Body of pancreas (tissue), 4 donors: ENCODE results near the gene ITGB6. TPM values are rescaled to one million over a fixed set of nuclear protein-coding genes. Genes with fewer than 3 reads are reported as not detected.

Experiments
- ATAC-seq: fragments of 150-250 bp; one replicate; pipeline ENCODE4 v1.9.1; 2016
- DNase-seq, 4 donors: peaks; one replicate each; pipeline ENCODE4 v3.0.0-alpha.2; 2019
- H3K27ac ChIP-seq, 4 donors: fragments of 200-600 bp; sonication (generic); 1 replicate in 3 of 4; 2 replicates in 1 of 4; pipeline versions ENCODE4 v1.5.1 to v1.6.1; 2016 to 2019; ENCODE audit warnings: mild to moderate bottlenecking in 1 of 4, mixed read lengths in 1 of 4, moderate library complexity in 1 of 4
- H3K27me3 ChIP-seq, 2 donors: fragments of 200-600 bp; sonication (generic); one replicate each; pipeline ENCODE4 v1.6.0; 2016; ENCODE audit warnings: mild to moderate bottlenecking in 1 of 2
- H3K36me3 ChIP-seq, 2 donors: fragments of 200-600 bp; sonication (generic); replicated peaks in 1 of 2; 2 replicates each; pipeline ENCODE4 v1.5.1; 2016; ENCODE audit warnings: low read depth in 2 of 2; ENCODE audit not compliant: insufficient read depth in 1 of 2
- H3K4me1 ChIP-seq: fragments of 200-600 bp; sonication (generic); one replicate; pipeline ENCODE4 v1.6.0; 2016
- H3K4me3 ChIP-seq, 2 donors: fragments of 200-600 bp; sonication (generic); 1 replicate in 1 of 2; 2 replicates in 1 of 2; pipeline ENCODE4 v1.5.1; 2016 to 2019
- H3K9me3 ChIP-seq, 3 donors: fragments of 200-600 bp; sonication (generic); 1 replicate in 2 of 3; 2 replicates in 1 of 3; pipeline ENCODE4 v1.5.1; 2016
- CTCF ChIP-seq, 7 experiments: fragments of 450-650 bp in 4 of 7; fragments of 200-600 bp in 3 of 7; sonication (generic) in 3 of 7; IDR thresholded peaks; one replicate each; pipeline ENCODE4 v1.5.1; 2016 to 2019; ENCODE audit warnings: antibody characterized with exemption in 7 of 7
- POLR2A ChIP-seq, 3 donors: fragments of 450-650 bp; IDR thresholded peaks; one replicate each; pipeline ENCODE4 v1.6.1; 2016; ENCODE audit warnings: antibody characterized with exemption in 3 of 3, mild to moderate bottlenecking in 2 of 3
- WGBS, 2 donors: methylation state at CpG; one replicate each; pipeline ENCODE4 v1.1.5; 2017; 5-methylcytosine and 5-hydroxymethylcytosine counted together
- intact Hi-C: fragments of 100-400 bp; cut with DNase I; formaldehyde crosslinking; loops from one replicate; pipeline ENCODE4 v1.15.1; 2023
- total RNA-seq, 2 donors: library from RNA; depleted of rRNA; stranded (reverse); fragments of >200 nt; gene quantifications; one replicate each; pipeline ENCODE4 v1.1.0, GENCODE V29; 2016

ITGB6 gene
- total RNA-seq, 2 donors from 2014 or later, result 5.3 to 9.9 TPM

- Histone ChIP-seq H3K36me3 (no peaks in the 10 kb centered on the region), H3K4me1 (peaks cover 26% of the 10 kb centered on the region), H3K4me3 (no peak overlapping the region), H3K27me3 (no peaks in the 10 kb centered on the region), H3K27ac (peak overlapping the region in 3 of 4 donors; percentile 2 to 70 (median 57)), H3K9me3 (no peaks in the 10 kb centered on the region)
- peak; percentile 43 to 75 (median 69) for DNase-seq
- intact Hi-C loops, result no loop called here
- peak; percentile 51 for ATAC-seq
- 37 to 43% methylated on average over 12 of the region's 12 CpGs for WGBS, 2 donors
- peak in 2 of 3 donors; percentile 18 to 22 for TF ChIP-seq POLR2A (IDR thresholded peaks at IDR 0.05)
- TF ChIP-seq CTCF (IDR thresholded peaks at IDR 0.05), result no peak
Observed at GRCh38 chr2:160207804-160208654, 8.0 kb upstream of the ITGB6 start.

GRCh38 chr2:160207271-160207670 lies 7.2 kb upstream of the ITGB6 start:
- peak overlapping the region in 2 of 4 donors; percentile 57 to 70 for H3K27ac ChIP-seq
- WGBS, 2 donors, result 69 to 83% methylated on average over 4 of the region's 4 CpGs

GRCh38 chr2:160206436-160206835 lies 6.4 kb upstream of the ITGB6 start:
- H3K9me3 ChIP-seq, result no peaks in the 10 kb centered on the region
- intact Hi-C loops, result no loop called here
- DNase-seq (no peak), ATAC-seq (no peak)
- H3K27me3 ChIP-seq, result no peaks in the 10 kb centered on the region
- no peak for TF ChIP-seq POLR2A (IDR thresholded peaks at IDR 0.05)
- no peak for TF ChIP-seq CTCF (IDR thresholded peaks at IDR 0.05)
- H3K36me3 ChIP-seq, result no peaks in the 10 kb centered on the region
- H3K4me3 ChIP-seq, result no peak overlapping the region
- peaks cover 26% of the 10 kb centered on the region for H3K4me1 ChIP-seq
- WGBS, 2 donors, result 74 to 83% methylated on average over 4 of the region's 4 CpGs
- H3K27ac ChIP-seq, result no peak overlapping the region

More at GRCh38 chr2:160207271-160207670, 7.2 kb upstream of the ITGB6 start:
- ATAC-seq, result no peak
- DNase-seq, result no peak
- TF ChIP-seq CTCF (IDR thresholded peaks at IDR 0.05), result no peak
- no peak for TF ChIP-seq POLR2A (IDR thresholded peaks at IDR 0.05)
- intact Hi-C loops, result no loop called here
- no peaks in the 10 kb centered on the region for H3K9me3 ChIP-seq
- H3K36me3 ChIP-seq, result no peaks in the 10 kb centered on the region
- H3K27me3 ChIP-seq, result no peaks in the 10 kb centered on the region
- H3K4me3 ChIP-seq, result no peak overlapping the region
- H3K4me1 ChIP-seq, result peaks cover 26% of the 10 kb centered on the region

- ATAC-seq, result peak; percentile 19
- peaks cover 20% of the 10 kb centered on the region for H3K4me1 ChIP-seq
- no peak overlapping the region for H3K4me3 ChIP-seq
- H3K36me3 ChIP-seq, result no peaks in the 10 kb centered on the region
- H3K27me3 ChIP-seq, result no peaks in the 10 kb centered on the region
- TF ChIP-seq POLR2A (IDR thresholded peaks at IDR 0.05) (no peak), CTCF (IDR thresholded peaks at IDR 0.05) (no peak)
- H3K9me3 ChIP-seq, result no peaks in the 10 kb centered on the region
- peak in 3 of 4 donors; percentile 26 to 82 (median 59) for DNase-seq
- WGBS, 2 donors, result 64 to 68% methylated on average over 4 to 7 of the region's 7 CpGs
- intact Hi-C loops, result no loop called here
- peak overlapping the region in 2 of 4 donors; percentile 22 to 41 for H3K27ac ChIP-seq
Observed at GRCh38 chr2:160205505-160205904, 5.4 kb upstream of the ITGB6 start.
